ENCODE data around the gene ADAMTS17. TPM values are rescaled to one million over a fixed set of nuclear protein-coding genes. Genes with fewer than 3 reads are reported as not detected.

The ADAMTS17 gene
- polyA plus RNA-seq, 4 donors: 0.45 to 3.1 (median 1.2) TPM

DNA sequence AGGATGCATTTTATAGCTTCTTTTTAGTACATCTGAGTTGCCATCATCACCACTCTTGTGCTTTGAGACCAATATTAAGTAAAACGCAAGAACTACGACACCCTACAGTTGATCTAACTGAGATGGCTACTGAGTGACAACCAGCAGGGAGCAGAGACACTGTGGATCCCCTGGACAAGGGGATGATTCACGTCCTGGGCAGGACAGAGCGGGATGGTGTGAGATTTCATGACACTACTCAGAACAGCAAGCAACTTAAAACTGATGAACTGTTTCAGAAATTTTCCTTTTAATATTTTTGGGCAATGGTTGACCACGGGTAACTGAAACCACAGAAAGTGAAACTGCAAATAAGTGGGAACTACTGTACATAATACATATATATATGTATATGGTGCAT, 299.2 kb downstream of the ADAMTS17 start:
- FAIRE-seq: no peak
- peaks cover 0 to 4% of the 10 kb centered on the region in 2 donors for H3K9me3 ChIP-seq (ENCODE audit: control insufficient read depth in 2 of 2, insufficient read depth in 1 of 2, low read depth in 1 of 2, low read length in 1 of 2)
- no peaks in the 10 kb centered on the region for H3K27me3 ChIP-seq (ENCODE audit: control insufficient read depth in 3 of 3, insufficient read depth in 3 of 3, low read length in 3 of 3)
- WGBS, 3 donors: 73 to 91% (median 76%) methylated on average over 5 of the region's 5 CpGs
- H3K27ac ChIP-seq (ENCODE audit: low read depth in 1 of 3, low read length in 2 of 3): no peak overlapping the region
- H3K36me3 ChIP-seq (ENCODE audit: control insufficient read depth in 3 of 3, insufficient read depth in 2 of 3, low read depth in 1 of 3, low read length in 3 of 3): no peaks in the 10 kb centered on the region
- no peaks in the 10 kb centered on the region for H3K4me1 ChIP-seq (ENCODE audit: control insufficient read depth in 3 of 3, insufficient read depth in 2 of 3, low read depth in 1 of 3, low read length in 2 of 3)
- no peak for DNase-seq
- H3K4me3 ChIP-seq (ENCODE audit: low read depth in 1 of 3, low read length in 3 of 3): no peak overlapping the region

DNA sequence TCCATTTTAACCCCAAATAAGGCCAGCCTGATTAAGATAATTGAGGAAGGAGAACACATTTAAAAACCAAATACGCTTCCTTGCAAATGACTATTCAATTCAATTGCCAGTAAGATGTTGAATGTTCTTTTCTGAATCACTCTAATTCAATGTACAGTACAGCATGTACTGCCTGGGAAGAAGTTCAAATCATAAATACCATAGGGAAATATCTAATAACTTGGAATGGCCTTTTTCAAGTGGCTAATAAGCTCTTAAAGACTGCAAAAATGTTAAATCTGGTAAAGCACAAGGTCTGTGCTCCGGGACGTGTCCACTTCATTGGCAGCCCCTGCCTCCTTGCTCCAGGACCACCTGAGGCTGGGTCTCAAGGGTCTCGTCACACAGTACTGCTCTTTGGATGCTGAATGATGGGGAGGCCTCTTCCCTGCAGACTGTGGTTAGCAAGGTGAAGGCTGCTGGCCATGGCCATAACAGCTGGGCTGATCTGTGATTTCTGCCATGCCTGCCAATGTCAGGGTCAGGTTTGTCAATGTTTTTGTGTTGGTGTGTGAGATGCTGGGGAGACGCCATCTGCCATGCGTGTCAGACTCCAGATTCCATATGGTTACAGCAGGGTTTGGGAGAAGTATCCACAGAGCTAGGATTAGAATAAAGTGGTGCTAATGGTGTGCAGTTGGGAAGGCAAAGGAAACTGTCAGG, 300.5 kb downstream of the ADAMTS17 start:
- H3K4me1 ChIP-seq (ENCODE audit: control insufficient read depth in 3 of 3, insufficient read depth in 2 of 3, low read depth in 1 of 3, low read length in 2 of 3): no peaks in the 10 kb centered on the region
- H3K36me3 ChIP-seq (ENCODE audit: control insufficient read depth in 3 of 3, insufficient read depth in 2 of 3, low read depth in 1 of 3, low read length in 3 of 3): no peaks in the 10 kb centered on the region
- H3K27ac ChIP-seq (ENCODE audit: low read depth in 1 of 3, low read length in 2 of 3): no peak overlapping the region
- no peak overlapping the region for H3K4me3 ChIP-seq (ENCODE audit: low read depth in 1 of 3, low read length in 3 of 3)
- 91 to 95% (median 94%) methylated on average over 6 of the region's 6 CpGs for WGBS, 3 donors
- DNase-seq (no peak), FAIRE-seq (no peak)
- no peaks in the 10 kb centered on the region for H3K27me3 ChIP-seq (ENCODE audit: control insufficient read depth in 3 of 3, insufficient read depth in 3 of 3, low read length in 3 of 3)
- no peaks in the 10 kb centered on the region for H3K9me3 ChIP-seq (ENCODE audit: control insufficient read depth in 2 of 2, insufficient read depth in 1 of 2, low read depth in 1 of 2, low read length in 1 of 2)

DNA sequence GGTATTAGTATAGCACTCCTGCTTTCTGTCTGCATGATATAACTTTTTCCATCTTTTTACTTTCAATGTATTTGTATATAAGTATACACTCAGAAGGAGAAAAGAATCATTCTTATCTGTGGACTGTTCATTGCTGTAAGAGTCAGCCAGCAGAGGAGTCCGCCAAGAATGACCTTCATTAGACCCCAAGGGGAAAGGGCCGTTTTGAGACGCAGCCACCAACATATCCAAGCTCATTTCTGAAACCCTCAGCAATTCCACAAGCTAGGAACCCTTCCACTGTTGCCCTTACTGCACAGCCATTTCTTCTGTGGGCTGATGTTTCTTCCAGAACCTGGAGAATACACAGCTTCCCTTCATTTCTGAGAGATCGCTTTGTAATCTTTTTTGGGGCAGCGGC, 301.8 kb downstream of the ADAMTS17 start:
- WGBS, 3 donors: 83 to 91% (median 87%) methylated on average over 5 of the region's 5 CpGs
- FAIRE-seq: no peak
- Histone ChIP-seq H3K27ac (ENCODE audit: low read depth in 1 of 3, low read length in 2 of 3) (no peak overlapping the region), H3K9me3 (ENCODE audit: control insufficient read depth in 2 of 2, insufficient read depth in 1 of 2, low read depth in 1 of 2, low read length in 1 of 2) (no peaks in the 10 kb centered on the region), H3K36me3 (ENCODE audit: control insufficient read depth in 3 of 3, insufficient read depth in 2 of 3, low read depth in 1 of 3, low read length in 3 of 3) (no peaks in the 10 kb centered on the region), H3K4me3 (ENCODE audit: low read depth in 1 of 3, low read length in 3 of 3) (no peak overlapping the region), H3K4me1 (ENCODE audit: control insufficient read depth in 3 of 3, insufficient read depth in 2 of 3, low read depth in 1 of 3, low read length in 2 of 3) (no peaks in the 10 kb centered on the region), H3K27me3 (ENCODE audit: control insufficient read depth in 3 of 3, insufficient read depth in 3 of 3, low read length in 3 of 3) (no peaks in the 10 kb centered on the region)
- DNase-seq: no peak

DNA sequence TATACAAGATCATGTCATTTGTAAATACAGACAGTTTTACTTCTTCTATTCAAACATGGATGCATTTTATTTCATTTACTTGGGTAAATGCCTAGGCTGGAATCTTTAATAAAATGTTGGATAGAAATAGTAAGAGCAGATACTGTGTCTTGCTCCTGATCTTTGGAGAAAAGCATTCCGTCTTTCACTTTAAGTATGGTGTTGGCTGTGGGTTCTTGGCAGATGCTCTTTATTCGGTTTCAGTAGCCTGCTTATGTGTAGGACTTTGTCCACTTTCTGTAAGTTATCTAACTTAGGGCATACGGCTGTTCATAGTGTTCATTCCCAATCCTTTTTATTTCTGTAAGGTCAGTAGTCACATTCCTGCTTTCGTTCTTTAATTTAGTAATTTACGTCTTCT, 303.0 kb downstream of the ADAMTS17 start:
- H3K4me3 ChIP-seq (ENCODE audit: low read depth in 1 of 3, low read length in 3 of 3): no peak overlapping the region
- H3K4me1 ChIP-seq (ENCODE audit: control insufficient read depth in 3 of 3, insufficient read depth in 2 of 3, low read depth in 1 of 3, low read length in 2 of 3): no peaks in the 10 kb centered on the region
- H3K27me3 ChIP-seq (ENCODE audit: control insufficient read depth in 3 of 3, insufficient read depth in 3 of 3, low read length in 3 of 3): no peaks in the 10 kb centered on the region
- no peak for DNase-seq
- 73 to 80% (median 74%) methylated on average over 5 of the region's 5 CpGs for WGBS, 3 donors
- no peaks in the 10 kb centered on the region for H3K36me3 ChIP-seq (ENCODE audit: control insufficient read depth in 3 of 3, insufficient read depth in 2 of 3, low read depth in 1 of 3, low read length in 3 of 3)
- no peak for FAIRE-seq
- H3K9me3 ChIP-seq (ENCODE audit: control insufficient read depth in 2 of 2, insufficient read depth in 1 of 2, low read depth in 1 of 2, low read length in 1 of 2): no peaks in the 10 kb centered on the region
- H3K27ac ChIP-seq (ENCODE audit: low read depth in 1 of 3, low read length in 2 of 3): no peak overlapping the region

DNA sequence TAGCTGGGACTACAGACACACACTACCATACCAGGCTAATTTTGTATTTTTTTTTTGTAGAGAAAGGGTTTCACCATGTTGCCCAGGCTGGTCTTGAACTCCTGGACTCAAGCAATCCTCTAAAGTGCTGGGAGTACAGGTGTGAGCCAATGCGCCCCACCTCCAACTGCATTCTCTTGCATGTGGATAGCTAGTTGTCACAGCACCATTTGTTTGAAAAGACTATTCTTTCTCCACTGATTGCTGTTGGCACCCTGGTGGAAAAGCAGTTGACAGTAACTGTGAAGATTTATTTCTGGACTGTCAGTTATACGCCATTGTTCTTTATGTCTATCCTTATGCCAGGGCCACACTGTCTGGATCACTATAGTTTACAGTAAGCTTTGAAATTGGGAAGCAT, 303.9 kb downstream of the ADAMTS17 start:
- Histone ChIP-seq H3K4me1 (ENCODE audit: control insufficient read depth in 3 of 3, insufficient read depth in 2 of 3, low read depth in 1 of 3, low read length in 2 of 3) (no peaks in the 10 kb centered on the region), H3K27ac (ENCODE audit: low read depth in 1 of 3, low read length in 2 of 3) (no peak overlapping the region), H3K36me3 (ENCODE audit: control insufficient read depth in 3 of 3, insufficient read depth in 2 of 3, low read depth in 1 of 3, low read length in 3 of 3) (no peaks in the 10 kb centered on the region), H3K4me3 (ENCODE audit: low read depth in 1 of 3, low read length in 3 of 3) (no peak overlapping the region), H3K9me3 (ENCODE audit: control insufficient read depth in 2 of 2, insufficient read depth in 1 of 2, low read depth in 1 of 2, low read length in 1 of 2) (no peaks in the 10 kb centered on the region), H3K27me3 (ENCODE audit: control insufficient read depth in 3 of 3, insufficient read depth in 3 of 3, low read length in 3 of 3) (no peaks in the 10 kb centered on the region)
- DNase-seq (no peak), FAIRE-seq (no peak)
- WGBS, 3 donors: 98 to 99% (median 98%) methylated on average over 2 of the region's 2 CpGs

DNA sequence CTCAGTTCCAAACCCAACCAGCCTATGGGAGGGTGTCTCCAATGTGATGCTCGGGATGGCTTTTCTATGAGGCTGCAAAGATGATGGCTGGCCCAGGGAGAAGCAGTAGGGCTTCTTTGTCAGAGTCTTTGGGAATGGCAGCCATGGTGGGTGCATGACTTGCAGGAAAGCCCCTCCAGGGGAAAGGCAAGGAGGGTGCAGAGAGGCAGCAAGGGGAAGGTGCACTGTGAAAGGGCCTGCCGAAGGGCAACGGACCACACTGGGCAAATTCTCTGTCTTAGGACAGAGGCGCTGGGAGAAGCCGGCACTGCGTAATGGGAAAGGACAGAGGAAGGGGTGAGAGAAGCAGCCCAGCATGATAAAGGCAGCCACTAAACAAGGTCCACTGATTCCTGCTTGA, 305.8 kb downstream of the ADAMTS17 start:
- H3K27ac ChIP-seq (ENCODE audit: low read depth in 1 of 3, low read length in 2 of 3): no peak overlapping the region
- no peak for FAIRE-seq
- H3K36me3 ChIP-seq (ENCODE audit: control insufficient read depth in 3 of 3, insufficient read depth in 2 of 3, low read depth in 1 of 3, low read length in 3 of 3): no peaks in the 10 kb centered on the region
- no peaks in the 10 kb centered on the region for H3K9me3 ChIP-seq (ENCODE audit: control insufficient read depth in 2 of 2, insufficient read depth in 1 of 2, low read depth in 1 of 2, low read length in 1 of 2)
- no peaks in the 10 kb centered on the region for H3K27me3 ChIP-seq (ENCODE audit: control insufficient read depth in 3 of 3, insufficient read depth in 3 of 3, low read length in 3 of 3)
- WGBS, 3 donors: 86 to 95% (median 92%) methylated on average over 6 of the region's 6 CpGs
- DNase-seq: no peak
- no peaks in the 10 kb centered on the region for H3K4me1 ChIP-seq (ENCODE audit: control insufficient read depth in 3 of 3, insufficient read depth in 2 of 3, low read depth in 1 of 3, low read length in 2 of 3)
- H3K4me3 ChIP-seq (ENCODE audit: low read depth in 1 of 3, low read length in 3 of 3): no peak overlapping the region

DNA sequence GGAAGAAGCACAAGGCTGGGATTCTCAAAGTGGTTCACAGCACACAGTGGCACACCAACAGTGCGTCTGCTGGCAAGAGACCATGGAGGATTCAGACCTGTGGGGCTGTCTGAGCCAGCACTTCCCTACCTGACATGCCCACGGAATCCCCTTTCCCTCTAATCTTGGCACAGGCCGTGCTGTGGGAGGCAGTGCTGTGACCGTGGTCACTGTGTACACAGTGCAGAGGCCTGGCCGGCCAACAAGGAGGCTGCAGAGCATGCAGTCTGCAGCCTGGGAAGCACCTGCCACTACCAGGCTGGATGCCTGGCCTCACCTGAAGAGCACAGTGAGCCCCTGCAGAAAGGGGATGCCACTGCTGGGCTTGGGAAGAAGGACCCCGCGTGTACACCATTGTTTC, 307.6 kb downstream of the ADAMTS17 start:
- 82 to 87% (median 85%) methylated on average over 7 of the region's 7 CpGs for WGBS, 3 donors
- FAIRE-seq (no peak), DNase-seq (no peak)

DNA sequence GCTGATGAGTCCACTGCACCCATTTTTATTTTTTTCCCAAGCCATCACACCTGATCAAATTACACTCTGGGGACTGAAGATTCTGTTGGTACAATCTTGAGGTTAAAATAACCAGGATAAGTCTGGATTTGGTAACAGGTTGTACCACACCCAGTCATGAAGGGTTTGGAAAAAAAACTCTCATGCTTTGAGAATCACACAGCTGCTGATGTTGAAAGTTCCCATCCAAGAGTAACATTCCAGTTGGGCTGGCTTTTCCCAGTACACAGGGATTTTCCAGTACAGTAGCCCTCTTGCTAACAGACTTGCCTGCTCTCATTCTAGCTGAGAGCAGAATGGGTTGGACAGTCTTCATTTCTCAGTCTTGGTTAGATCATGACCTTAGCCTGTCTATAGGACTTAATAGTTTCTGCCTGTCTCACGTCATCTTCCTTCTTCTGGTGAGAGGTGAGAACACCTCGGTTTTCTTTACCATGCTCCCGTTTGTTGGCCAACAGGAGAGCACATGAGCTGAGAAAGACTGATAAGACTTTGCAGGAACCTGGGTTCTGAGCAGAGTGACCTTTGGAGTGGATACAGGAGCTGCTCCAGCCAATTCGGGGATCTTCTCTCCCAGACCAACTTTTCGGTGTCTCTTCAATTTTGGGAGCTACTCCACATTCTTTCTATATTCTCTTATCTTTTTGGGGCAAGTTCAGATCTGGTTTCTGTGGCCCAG, 308.5 kb downstream of the ADAMTS17 start:
- H3K9me3 ChIP-seq (ENCODE audit: control insufficient read depth in 2 of 2, insufficient read depth in 1 of 2, low read depth in 1 of 2, low read length in 1 of 2): no peaks in the 10 kb centered on the region
- no peaks in the 10 kb centered on the region for H3K36me3 ChIP-seq (ENCODE audit: control insufficient read depth in 3 of 3, insufficient read depth in 2 of 3, low read depth in 1 of 3, low read length in 3 of 3)
- FAIRE-seq: no peak
- no peaks in the 10 kb centered on the region for H3K27me3 ChIP-seq (ENCODE audit: control insufficient read depth in 3 of 3, insufficient read depth in 3 of 3, low read length in 3 of 3)
- H3K27ac ChIP-seq (ENCODE audit: low read depth in 1 of 3, low read length in 2 of 3): no peak overlapping the region
- no peaks in the 10 kb centered on the region for H3K4me1 ChIP-seq (ENCODE audit: control insufficient read depth in 3 of 3, insufficient read depth in 2 of 3, low read depth in 1 of 3, low read length in 2 of 3)
- no peak for DNase-seq
- 75 to 80% (median 76%) methylated on average over 5 of the region's 5 CpGs for WGBS, 3 donors
- no peak overlapping the region for H3K4me3 ChIP-seq (ENCODE audit: low read depth in 1 of 3, low read length in 3 of 3)

More for the DNA sequence above, 307.6 kb downstream of the ADAMTS17 start:
- Histone ChIP-seq H3K4me1 (ENCODE audit: control insufficient read depth in 3 of 3, insufficient read depth in 2 of 3, low read depth in 1 of 3, low read length in 2 of 3) (no peaks in the 10 kb centered on the region), H3K27me3 (ENCODE audit: control insufficient read depth in 3 of 3, insufficient read depth in 3 of 3, low read length in 3 of 3) (no peaks in the 10 kb centered on the region), H3K36me3 (ENCODE audit: control insufficient read depth in 3 of 3, insufficient read depth in 2 of 3, low read depth in 1 of 3, low read length in 3 of 3) (no peaks in the 10 kb centered on the region), H3K27ac (ENCODE audit: low read depth in 1 of 3, low read length in 2 of 3) (no peak overlapping the region), H3K9me3 (ENCODE audit: control insufficient read depth in 2 of 2, insufficient read depth in 1 of 2, low read depth in 1 of 2, low read length in 1 of 2) (no peaks in the 10 kb centered on the region), H3K4me3 (ENCODE audit: low read depth in 1 of 3, low read length in 3 of 3) (no peak overlapping the region)
